HCEC 1CT (cell line): ENCODE data around the gene HOMER1.
"Not testable (repeated sequence)": the region's sequence is repeated elsewhere in the genome, so short reads cannot be mapped to it uniquely, and the experiment has no call there.

Experiments
- DNase-seq: peaks from one replicate; pipeline ENCODE4 v3.0.0-alpha.2; 2017

HOMER1 gene

DNA sequence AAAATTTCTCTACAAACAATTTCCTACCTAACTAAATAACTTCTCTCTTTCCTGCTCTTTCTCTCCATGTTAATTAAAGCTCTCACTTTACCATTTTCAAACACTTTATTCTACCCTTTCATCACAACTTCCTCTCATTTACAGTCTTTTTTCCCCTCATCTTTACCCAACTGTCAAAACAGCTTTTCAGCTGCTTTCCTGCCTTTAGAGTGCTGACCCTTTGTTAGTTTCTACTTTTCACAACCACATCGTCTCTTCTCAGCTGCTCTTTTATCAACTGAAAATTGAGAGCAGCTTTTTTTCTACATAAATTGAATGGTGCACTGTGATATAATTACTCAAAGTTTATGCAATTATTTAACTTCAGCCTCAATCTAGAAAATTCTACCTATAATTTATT lies 3.1 kb upstream of the HOMER1 start:
- DNase-seq, result no peak

- DNase-seq, result not testable (repeated sequence)
Measured at GRCh38 chr5:79516331-79516730, 2.4 kb upstream of the HOMER1 start.

DNA sequence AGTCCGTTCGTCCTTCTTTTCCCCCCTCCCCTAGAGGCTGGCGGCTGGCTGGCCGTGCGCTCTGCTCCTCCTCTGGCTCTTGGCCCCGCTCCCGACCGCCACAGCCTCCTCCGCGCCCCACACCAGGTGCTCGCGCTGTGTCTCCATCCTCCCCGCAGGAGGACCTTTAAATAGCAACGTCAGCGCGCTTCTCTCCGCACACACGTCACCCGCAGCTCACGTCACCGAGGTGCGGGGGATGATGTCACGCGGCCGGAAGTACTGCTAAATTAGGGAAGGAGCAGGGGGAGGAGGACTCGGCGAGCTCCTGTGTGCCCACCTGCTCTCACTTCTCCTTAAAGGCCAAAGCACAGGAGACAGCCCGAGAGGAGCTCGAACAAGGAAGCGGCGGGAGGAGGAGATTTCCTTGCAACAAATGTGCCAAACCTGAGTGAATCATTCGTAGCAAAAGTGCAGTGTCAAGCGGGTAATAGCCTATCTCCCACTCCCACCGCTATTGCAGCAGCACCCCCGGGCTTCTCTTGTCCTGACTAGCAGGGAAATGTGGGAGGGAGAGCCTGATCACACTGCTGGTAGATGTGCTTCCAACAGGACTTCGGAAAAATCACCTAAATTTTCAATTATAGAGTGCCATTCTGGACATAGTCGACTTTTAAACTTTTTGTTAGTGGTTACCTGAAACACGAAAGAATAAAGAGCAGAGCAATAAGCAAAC lies 614 bp upstream of the HOMER1 start:
- peak; percentile 91 for DNase-seq

GRCh38 chr5:79513308-79513703 lies 628 bp downstream of the HOMER1 start:
- DNase-seq, result peak; percentile 62

GRCh38 chr5:79512471-79513307 lies 1.2 kb downstream of the HOMER1 start:
- peak; percentile 21 for DNase-seq

DNA sequence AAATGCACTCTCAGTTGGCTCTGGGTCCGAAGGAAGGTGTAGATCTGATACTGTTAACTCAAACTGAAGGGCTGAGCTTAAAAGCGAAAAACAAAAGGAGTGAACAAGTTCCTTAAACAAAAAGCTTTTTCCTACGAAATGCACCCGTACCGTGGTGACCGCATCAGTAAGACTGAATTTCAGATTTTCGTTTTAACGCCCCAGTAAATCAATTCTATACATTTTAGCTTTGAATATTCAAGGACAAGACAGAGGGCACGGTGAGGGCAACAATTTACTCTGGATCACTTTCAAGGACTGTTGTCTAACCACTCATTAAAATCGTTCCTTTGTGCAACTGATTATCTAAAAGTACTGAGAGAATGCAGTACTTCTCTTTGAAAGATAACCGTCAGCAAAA lies 1.9 kb downstream of the HOMER1 start:
- DNase-seq, result no peak

DNA sequence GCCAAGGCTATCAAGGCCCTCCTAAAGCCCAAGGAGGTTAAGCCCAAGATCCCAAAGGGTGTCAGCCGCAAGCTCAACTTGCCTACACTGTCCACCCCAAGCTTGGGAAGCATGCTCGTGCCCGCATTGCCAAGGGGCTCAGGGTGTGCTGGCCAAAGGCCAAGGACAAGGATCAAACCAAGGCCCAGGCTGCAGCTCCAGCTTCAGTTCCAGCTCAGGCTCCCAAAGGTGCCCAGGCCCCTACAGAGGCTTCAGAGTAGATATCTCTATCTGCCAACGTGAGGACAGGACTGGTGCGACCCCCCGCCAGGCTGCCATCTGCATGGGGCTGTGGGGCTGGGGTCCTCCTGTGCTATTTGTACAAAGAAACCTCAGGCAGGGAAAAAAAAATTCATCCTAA lies 3.3 kb downstream of the HOMER1 start:
- no peak for DNase-seq

DNA sequence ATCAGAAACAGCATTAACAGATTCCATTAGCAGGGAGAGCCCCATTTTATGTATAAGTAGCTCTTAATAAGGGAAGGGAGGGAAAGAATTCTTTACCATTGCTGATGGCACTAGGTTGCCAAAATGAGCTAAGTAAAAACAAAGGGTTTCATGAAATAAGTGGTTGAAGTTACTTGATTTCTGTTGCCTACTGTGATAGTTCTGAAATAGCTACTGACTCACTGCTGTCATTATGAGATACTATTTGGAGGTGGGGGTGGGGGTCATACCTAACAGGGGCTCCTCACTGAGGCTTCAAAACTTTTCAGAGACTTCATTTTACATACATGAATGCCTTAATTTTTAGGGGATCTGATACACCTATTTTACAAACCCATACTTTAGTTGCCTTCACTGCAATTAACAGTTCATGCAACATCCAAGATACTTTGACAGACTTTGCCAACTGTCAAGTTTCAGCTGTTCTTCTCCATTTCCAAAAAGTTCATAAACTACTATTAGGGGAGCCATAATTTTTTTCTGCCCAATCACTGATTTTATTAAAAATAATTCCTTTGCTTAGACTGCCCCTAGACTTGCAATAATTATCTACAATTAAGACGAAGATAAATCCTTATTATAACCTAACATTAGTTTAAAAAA lies 4.6 kb downstream of the HOMER1 start:
- DNase-seq, result no peak

DNA sequence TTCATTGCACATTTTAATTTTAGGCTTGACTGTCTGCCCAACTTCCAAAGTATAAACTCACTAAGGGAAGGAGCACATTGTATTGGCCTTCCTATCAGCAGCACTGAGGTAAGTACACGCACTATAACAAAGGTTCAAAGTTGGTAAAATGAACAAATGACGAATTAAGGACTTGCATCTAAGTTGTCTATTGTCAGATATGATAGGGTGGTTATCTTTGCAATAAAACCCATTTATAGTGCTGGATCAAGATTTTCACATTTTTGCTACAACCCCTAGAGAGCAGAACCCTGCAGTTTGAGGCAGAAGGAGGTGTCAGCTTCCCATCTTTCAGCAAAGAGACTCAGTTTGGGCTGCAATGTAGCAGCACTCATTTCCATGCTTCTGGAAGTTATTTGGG lies 5.1 kb downstream of the HOMER1 start:
- no peak for DNase-seq

DNA sequence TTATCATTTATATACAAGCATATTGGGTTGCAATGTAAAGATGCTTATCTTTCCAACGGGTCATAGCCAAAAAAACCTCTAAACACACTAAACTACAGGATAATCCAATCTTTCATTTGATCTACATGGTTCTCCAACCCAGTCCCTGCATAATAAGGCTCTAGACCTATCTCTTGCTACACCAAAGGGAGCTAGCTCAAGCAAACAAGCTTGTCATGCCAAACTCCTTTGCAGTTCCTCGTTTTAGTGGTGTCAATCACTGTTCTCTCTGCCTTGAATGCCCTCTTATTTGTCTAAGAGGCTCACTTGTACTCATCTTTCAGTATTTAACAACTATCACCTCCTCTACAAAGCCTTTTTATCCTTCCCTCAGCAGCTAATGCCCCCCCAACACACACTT lies 5.6 kb downstream of the HOMER1 start:
- DNase-seq, result no peak

- no peak for DNase-seq
Measured at GRCh38 chr5:79507251-79508205, 6.4 kb downstream of the HOMER1 start.

DNA sequence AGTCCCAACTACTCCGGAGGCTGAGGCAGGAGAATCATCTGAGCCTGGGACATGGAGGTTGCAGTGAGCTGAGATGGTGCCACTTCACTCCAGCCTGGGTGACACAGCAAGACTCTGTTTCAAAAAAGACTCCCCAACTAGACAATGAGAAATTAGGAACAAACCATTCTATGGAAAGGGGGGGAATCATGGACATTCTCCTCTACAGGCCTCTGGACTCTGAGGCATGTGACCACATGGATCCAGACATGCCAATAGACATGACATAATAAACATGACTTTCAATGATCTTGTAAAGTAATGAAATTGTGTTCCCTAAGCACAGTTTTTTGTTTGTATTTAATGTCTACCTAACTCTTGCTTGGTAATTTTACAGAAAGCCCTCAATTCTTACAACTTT lies 8.8 kb downstream of the HOMER1 start:
- no peak for DNase-seq

DNA sequence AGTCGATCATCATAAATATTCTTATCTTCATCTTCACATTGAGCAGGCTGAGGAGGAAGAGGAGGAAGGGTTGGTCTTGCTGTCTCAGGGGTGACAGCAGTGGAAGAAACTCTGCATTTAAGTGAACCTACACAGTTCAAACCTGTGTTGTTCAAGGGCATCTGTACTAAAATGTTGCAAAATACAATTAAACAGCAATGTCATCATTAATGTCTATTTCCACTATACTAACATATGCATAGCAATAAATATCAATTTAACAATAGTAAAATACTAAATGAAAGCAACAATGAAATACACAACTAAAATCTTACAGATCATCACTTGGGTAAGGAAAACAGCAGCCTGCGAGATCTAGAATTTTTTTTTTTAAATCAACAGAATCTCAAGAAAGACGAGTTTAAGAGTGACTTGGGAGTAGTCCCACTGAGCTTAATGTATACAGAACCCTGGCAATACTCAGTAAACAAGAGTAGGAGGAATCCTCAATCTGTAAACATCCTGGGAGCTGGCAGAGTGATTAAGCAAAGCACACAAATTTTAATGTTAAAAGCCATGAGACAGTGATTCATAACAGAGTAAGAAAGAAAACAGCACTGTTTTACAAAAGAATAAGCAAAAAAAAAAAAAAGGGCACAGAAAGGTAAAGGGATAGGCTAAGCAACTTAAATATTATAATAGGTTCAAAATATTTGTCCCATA lies 10.0 kb downstream of the HOMER1 start:
- peak; percentile 71 for DNase-seq

GRCh38 chr5:79499640-79500273 lies 14.2 kb downstream of the HOMER1 start:
- no peak for DNase-seq

DNA sequence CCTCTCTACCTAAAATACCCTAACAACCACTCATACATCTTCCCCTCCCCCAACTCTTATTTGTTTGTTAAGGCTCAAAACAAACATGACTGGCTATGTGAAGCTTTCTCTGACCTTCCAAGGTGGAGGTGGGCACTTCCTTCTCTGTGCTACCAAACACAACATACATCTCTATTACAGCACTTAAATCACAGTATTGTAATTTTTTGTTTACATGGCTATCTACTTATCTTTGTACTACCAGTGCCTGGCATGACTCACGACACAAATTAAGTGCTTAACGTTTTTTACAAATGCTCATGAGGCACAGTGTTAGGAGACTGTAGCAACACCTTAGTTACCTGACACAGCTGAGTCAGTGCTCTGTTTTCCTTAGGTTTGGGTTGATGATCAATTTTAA lies 18.6 kb downstream of the HOMER1 start:
- peak; percentile 13 for DNase-seq

DNA sequence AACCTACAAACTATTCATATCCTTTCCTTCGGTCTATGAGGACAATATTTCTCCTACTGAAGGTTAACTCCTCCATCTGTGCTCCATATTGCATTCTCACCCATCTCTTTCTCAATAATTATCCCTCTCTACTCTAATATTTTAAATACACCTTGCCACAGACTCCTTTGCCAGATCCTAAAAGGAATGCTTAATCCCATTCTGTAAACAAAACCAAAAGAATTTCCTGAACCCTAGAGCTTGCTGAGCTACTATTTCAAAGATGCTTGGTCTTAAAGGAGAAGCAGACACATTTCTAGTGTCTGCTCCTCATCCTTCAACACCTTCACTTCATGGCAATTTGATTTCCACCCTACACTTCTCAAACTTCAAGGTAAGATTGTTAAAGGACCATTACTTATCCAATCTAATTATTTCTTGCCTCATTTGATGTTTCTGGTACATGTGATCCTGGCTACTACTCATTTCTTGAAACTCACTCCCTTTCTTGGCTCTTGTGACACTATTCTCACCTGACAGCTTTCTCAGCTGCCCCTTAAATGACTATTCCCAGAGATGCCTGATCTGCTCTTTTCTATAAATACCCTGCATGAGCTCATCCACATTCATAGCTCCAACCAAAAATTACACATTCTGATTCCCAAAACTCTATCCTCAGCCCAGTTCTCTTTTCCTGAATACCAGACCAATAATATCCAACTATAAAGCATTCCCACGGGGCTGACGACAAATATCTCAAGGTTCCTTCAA lies 20.2 kb downstream of the HOMER1 start:
- DNase-seq, result peak; percentile 26

GRCh38 chr5:79491690-79492317 lies 22.1 kb downstream of the HOMER1 start:
- no peak for DNase-seq

DNA sequence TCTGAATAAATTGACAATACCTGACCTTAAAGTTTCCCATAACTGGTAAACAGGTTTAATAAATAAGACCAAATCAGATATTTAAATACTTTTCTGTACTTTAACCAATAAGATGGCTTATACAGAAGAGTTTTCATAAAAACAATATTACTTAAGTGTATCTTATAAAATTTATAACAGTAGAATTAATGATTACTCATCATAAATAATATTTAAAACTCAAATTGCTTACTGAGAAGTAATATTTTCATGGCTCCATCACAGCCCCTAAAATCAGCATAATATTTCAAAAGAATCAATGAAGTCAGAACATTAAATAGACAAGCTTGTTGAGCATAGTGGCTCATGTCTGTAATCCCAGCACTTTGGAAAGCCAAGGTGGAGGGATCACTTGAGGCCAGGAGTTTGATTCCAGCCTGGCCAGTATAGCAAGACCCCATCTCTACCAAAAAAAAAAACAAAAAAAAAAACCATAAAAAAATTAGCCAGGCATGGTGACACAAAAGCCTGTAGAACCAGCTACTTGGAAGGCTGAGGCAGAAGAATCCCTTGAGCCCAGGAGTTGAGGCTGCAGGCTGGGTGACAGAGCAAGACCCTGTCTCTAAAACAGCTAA lies 23.5 kb downstream of the HOMER1 start:
- DNase-seq, result no peak

DNA sequence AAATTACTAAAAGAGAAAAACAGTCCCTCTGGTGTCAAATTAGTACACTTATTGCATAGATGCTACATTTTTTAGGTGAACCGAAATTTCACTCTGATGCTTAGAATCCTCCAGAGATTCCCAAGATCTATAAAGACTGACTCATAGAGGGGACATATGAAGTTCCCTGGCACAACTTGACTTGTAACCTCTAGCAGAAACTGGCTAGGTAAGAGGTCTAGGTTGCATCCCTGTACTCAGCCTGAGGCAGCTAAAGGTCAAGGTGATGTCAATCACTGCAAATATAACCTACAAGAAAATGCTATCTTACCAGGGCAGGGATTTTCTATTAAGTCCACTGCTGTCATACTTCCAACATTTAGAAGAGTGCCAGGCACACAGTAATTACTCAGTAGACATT lies 24.2 kb downstream of the HOMER1 start:
- DNase-seq, result no peak

GRCh38 chr5:79488775-79489174 lies 25.2 kb downstream of the HOMER1 start:
- DNase-seq, result peak; percentile 25
